SK-N-SH (cell line): ENCODE results near the gene PLOD2. TPM values are rescaled to one million over a fixed set of nuclear protein-coding genes. Genes with fewer than 3 reads are reported as not detected.

Experiments used
- CTCF ChIA-PET: fragments of 300-600, 350-600 bp; formaldehyde crosslinking; extraction: SDS; loops from one replicate; lab custom pipeline; 2021; lab: Yijun Ruan, JAX
- POLR2A ChIA-PET: fragments of 350-600 bp; sonication (Branson Sonifier 250); formaldehyde crosslinking; extraction: SDS; loops from one replicate; lab custom pipeline; 2020; ENCODE audit warnings: antibody characterized with exemption, inconsistent platforms; lab: Yijun Ruan, JAX
- DNase-seq: peaks from one replicate; pipeline ENCODE4 v3.0.0; 2012
- H2AFZ ChIP-seq: fragments of 200-600 bp; sonication (generic); 2 replicates; pipeline ENCODE4 v1.8.1; 2016; ENCODE audit warnings: antibody characterized with exemption, mild to moderate bottlenecking, low read depth
- H3F3A ChIP-seq: fragments of 200-600 bp; sonication (generic); replicated peaks from 2 replicates; pipeline ENCODE3; 2016; ENCODE audit warnings: antibody characterized with exemption, mild to moderate bottlenecking; ENCODE audit not compliant: insufficient read depth
- H3K27ac ChIP-seq, 2 experiments: fragments of 200-500 bp in 1 of 2; fragments of 200-600 bp in 1 of 2; sonication (Bioruptor generic) in 1 of 2; sonication (generic), shearing (Covaris generic) in 1 of 2; 2 replicates each; pipeline versions ENCODE4 v1.5.1 to v1.6.1; 2014 to 2016; ENCODE audit warnings: low read depth in 2 of 2, inconsistent platforms in 1 of 2, low read length in 1 of 2, mild to moderate bottlenecking in 1 of 2, mixed read lengths in 1 of 2
- H3K27me3 ChIP-seq: fragments of 200-600 bp; sonication (generic), shearing (Covaris generic); 2 replicates; pipeline ENCODE4 v1.6.1; 2016; ENCODE audit warnings: mixed run types; ENCODE audit not compliant: insufficient read depth
- H3K36me3 ChIP-seq, 2 experiments: fragments of 200-500 bp in 1 of 2; fragments of 200-600 bp in 1 of 2; sonication (Bioruptor generic) in 1 of 2; sonication (generic) in 1 of 2; replicated peaks in 1 of 2; 2 replicates each; pipeline versions ENCODE3 to v1.5.1; 2014 to 2016; ENCODE audit warnings: low read length in 1 of 2, mild to moderate bottlenecking in 1 of 2; ENCODE audit not compliant: insufficient read depth in 2 of 2, control insufficient read depth in 1 of 2
- H3K4me1 ChIP-seq, 2 experiments: fragments of 200-500 bp in 1 of 2; fragments of 200-600 bp in 1 of 2; sonication (Bioruptor generic) in 1 of 2; sonication (generic), shearing (Covaris generic) in 1 of 2; 2 replicates each; pipeline versions ENCODE4 v1.5.1 to v1.6.1; 2014 to 2016; ENCODE audit warnings: low read depth in 1 of 2, low read length in 1 of 2, mixed run types in 1 of 2; ENCODE audit not compliant: insufficient read depth in 2 of 2, control insufficient read depth in 1 of 2
- H3K4me2 ChIP-seq: fragments of 200-600 bp; sonication (generic), shearing (Covaris generic); 2 replicates; pipeline ENCODE4 v1.6.1; 2017; ENCODE audit warnings: mixed run types
- H3K4me3 ChIP-seq, 2 experiments: fragments of 200-500 bp in 1 of 2; fragments of 200-600 bp in 1 of 2; sonication (Bioruptor generic) in 1 of 2; sonication (generic), shearing (Covaris generic) in 1 of 2; 2 replicates each; pipeline versions ENCODE4 v1.5.1 to v1.8.1; 2014 to 2016; ENCODE audit warnings: low read depth in 2 of 2, inconsistent platforms in 1 of 2, low read length in 1 of 2, mild to moderate bottlenecking in 1 of 2, mixed read lengths in 1 of 2, moderate library complexity in 1 of 2
- H3K79me2 ChIP-seq: fragments of 200-600 bp; sonication (generic); 2 replicates; pipeline ENCODE4 v1.8.1; 2017; ENCODE audit warnings: mild to moderate bottlenecking; ENCODE audit not compliant: insufficient read depth
- H3K9ac ChIP-seq: fragments of 200-600 bp; sonication (generic); 2 replicates; pipeline ENCODE4 v1.6.1; 2017; ENCODE audit warnings: mixed run types
- H3K9me2 ChIP-seq: fragments of 200-600 bp; sonication (generic); 2 replicates; pipeline ENCODE4 v1.6.1; 2017; ENCODE audit warnings: mixed run types
- H3K9me3 ChIP-seq: fragments of 200-600 bp; sonication (generic); 2 replicates; pipeline ENCODE4 v1.6.1; 2017; ENCODE audit warnings: mixed run types, mild to moderate bottlenecking, moderate library complexity
- H4K20me1 ChIP-seq: fragments of 200-600 bp; sonication (generic); 2 replicates; pipeline ENCODE4 v1.6.1; 2017; ENCODE audit warnings: mild to moderate bottlenecking, mixed run types; ENCODE audit not compliant: insufficient read depth
- CTCF ChIP-seq: fragments of 200-600 bp; sonication (generic); IDR thresholded peaks from 2 replicates; pipeline ENCODE4 v1.6.1; 2017; ENCODE audit warnings: antibody characterized with exemption, mild to moderate bottlenecking, moderate library complexity
- ELF1 ChIP-seq: IDR thresholded peaks from 2 replicates; pipeline ENCODE4 v1.4.0; 2012
- FOSL2 ChIP-seq: IDR thresholded peaks from 2 replicates; pipeline ENCODE4 v1.4.0; 2012; ENCODE audit warnings: low read depth, mild to moderate bottlenecking, moderate library complexity, borderline replicate concordance
- FOXJ3 ChIP-seq: sonication (generic); formaldehyde crosslinking; IDR thresholded peaks from 2 replicates; pipeline ENCODE4 v1.5.1; 2020; ENCODE audit warnings: mild to moderate bottlenecking, missing genetic modification reagents
- GATA2 ChIP-seq: sonication (generic); formaldehyde crosslinking; IDR thresholded peaks from 2 replicates; pipeline ENCODE4 v1.5.0; 2020; ENCODE audit warnings: mild to moderate bottlenecking, missing genetic modification reagents
- MXI1 ChIP-seq: IDR thresholded peaks from 2 replicates; pipeline ENCODE4 v1.6.1; 2012; ENCODE audit warnings: mild to moderate bottlenecking, low read depth, low read length, improper control_type of control experiment
- POLR2AphosphoS5 ChIP-seq: IDR thresholded peaks from 2 replicates; pipeline ENCODE4 v1.6.1; 2012; ENCODE audit warnings: low read depth, low read length
- REST ChIP-seq: IDR thresholded peaks from 2 replicates; pipeline ENCODE4 v1.6.1; 2012; ENCODE audit warnings: mild to moderate bottlenecking, low read depth, low read length, moderate library complexity
- RXRA ChIP-seq: IDR thresholded peaks from 2 replicates; pipeline ENCODE4 v1.4.0; 2012; ENCODE audit warnings: low read depth, mild to moderate bottlenecking, borderline replicate concordance
- SMC3 ChIP-seq: IDR thresholded peaks from 2 replicates; pipeline ENCODE4 v1.6.1; 2012; ENCODE audit warnings: low read depth, low read length, improper control_type of control experiment
- WGBS: methylation state at CpG from one replicate; pipeline ENCODE4 v1.1.6; 2017; ENCODE audit warnings: low lambda C conversion rate; 5-methylcytosine and 5-hydroxymethylcytosine counted together
- polyA plus RNA-seq, 3 experiments: library from polyadenylated mRNA; depleted of rRNA; stranded (reverse); fragments of >200 nt; gene quantifications; 2 replicates each; pipeline ENCODE4 v1.2.3, GENCODE V29; 2012
- TF ChIP-seq, protein P1 (sequence below): IDR thresholded peaks from 2 replicates; pipeline ENCODE4 v1.4.0; 2012; ENCODE audit warnings: low read depth

The PLOD2 gene
- polyA plus RNA-seq, 1 of the 3 experiments (the other 2 are of a cell fraction) = 0.58 TPM

- CTCF ChIA-PET = interaction anchor here (1.5 kb wide), 1 partner anchor 31 kb away, joined by 5 read pairs; no protein-coding TSS in a partner anchor
- Histone ChIP-seq H3K27ac (no peak overlapping the region), H3K4me2 (no peak overlapping the region), H3K27me3 (no peaks in the 10 kb centered on the region), H3K9ac (no peak overlapping the region), H3K9me2 (no peaks in the 10 kb centered on the region; the same call in 1 of the 2 replicates), H2AFZ (no peak overlapping the region), H3K36me3 (no peaks in the 10 kb centered on the region), H3F3A (no peaks in the 10 kb centered on the region), H3K79me2 (no peaks in the 10 kb centered on the region), H4K20me1 (no peaks in the 10 kb centered on the region), H3K9me3 (no peaks in the 10 kb centered on the region), H3K4me3 (no peak overlapping the region), H3K4me1 (no peaks in the 10 kb centered on the region)
- POLR2A ChIA-PET = no interaction called here
- no peak for DNase-seq
- TF ChIP-seq, protein P1, sequence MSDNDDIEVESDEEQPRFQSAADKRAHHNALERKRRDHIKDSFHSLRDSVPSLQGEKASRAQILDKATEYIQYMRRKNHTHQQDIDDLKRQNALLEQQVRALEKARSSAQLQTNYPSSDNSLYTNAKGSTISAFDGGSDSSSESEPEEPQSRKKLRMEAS = no peak
- no peak for TF ChIP-seq SMC3
- no peak for TF ChIP-seq ELF1
- no peak for TF ChIP-seq FOSL2
- TF ChIP-seq POLR2AphosphoS5 = no peak
- TF ChIP-seq REST = no peak
- TF ChIP-seq MXI1 = no peak
- no peak for TF ChIP-seq RXRA
These were observed 127.0 kb downstream of the PLOD2 start for GRCh38 chr3:146033950-146034349.

DNA sequence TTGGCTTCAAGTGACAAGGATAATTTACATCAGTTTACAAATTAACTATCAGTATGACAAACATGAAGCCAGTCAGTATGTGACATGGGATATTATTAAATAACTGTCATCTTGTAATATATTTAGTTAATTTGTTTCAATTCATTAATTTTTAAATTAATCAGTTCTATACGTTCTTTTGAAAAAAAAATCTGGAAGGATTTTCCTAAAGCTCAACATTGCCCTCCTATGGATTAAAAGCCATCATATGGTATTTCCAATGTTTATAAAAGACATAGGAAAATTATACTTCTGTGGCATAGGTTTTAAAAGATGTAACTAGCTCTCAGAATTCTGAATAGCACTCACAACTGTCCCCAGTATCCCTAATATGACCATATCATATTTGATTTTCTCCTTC, 134.4 kb downstream of the PLOD2 start:
- H3K36me3 ChIP-seq = no peaks in the 10 kb centered on the region
- no peaks in the 10 kb centered on the region for H3K79me2 ChIP-seq
- H3K4me3 ChIP-seq = no peak overlapping the region
- no peaks in the 10 kb centered on the region for H3K9me3 ChIP-seq
- no peak for TF ChIP-seq GATA2 (CRISPR knock-in tag)
- TF ChIP-seq FOXJ3 = no peak
- TF ChIP-seq CTCF = no peak
- no peak overlapping the region for H3K4me2 ChIP-seq
- WGBS = 7% methylated on average over 1 of the region's 1 CpG
- no peak overlapping the region for H3K9ac ChIP-seq
- H3K4me1 ChIP-seq = no peaks in the 10 kb centered on the region
- H3K27me3 ChIP-seq = no peaks in the 10 kb centered on the region
- POLR2A ChIA-PET = no interaction called here
- H4K20me1 ChIP-seq = no peaks in the 10 kb centered on the region
- no peak overlapping the region for H2AFZ ChIP-seq
- H3K27ac ChIP-seq = no peak overlapping the region
- CTCF ChIA-PET = no interaction called here
- H3K9me2 ChIP-seq = no peaks in the 10 kb centered on the region
- H3F3A ChIP-seq = no peaks in the 10 kb centered on the region
- DNase-seq = no peak
